SK-N-MC (cell line): Measurements from ENCODE around the gene PCNX4.
"Not testable (repeated sequence)": the region's sequence is repeated elsewhere in the genome, so short reads cannot be mapped to it uniquely, and the experiment has no call there.

Experiments
- DNase-seq: peaks from one replicate; pipeline ENCODE4 v3.0.0-alpha.2; 2011; ENCODE audit warnings: low read depth, low spot score
- H3K27ac ChIP-seq: fragments of 200-600 bp; sonication (generic); 2 replicates; pipeline ENCODE4 v1.5.1; 2016; ENCODE audit warnings: mixed run types
- H3K36me3 ChIP-seq: fragments of 200-600 bp; sonication (generic); 2 replicates; pipeline ENCODE4 v1.6.1; 2017; ENCODE audit warnings: antibody characterized with exemption, low read length, mixed read lengths; ENCODE audit not compliant: insufficient read depth
- H3K4me3 ChIP-seq: fragments of 200-600 bp; sonication (generic); 2 replicates; pipeline ENCODE4 v1.5.1; 2016
- H3K9ac ChIP-seq: fragments of 200-600 bp; sonication (generic); 2 replicates; pipeline ENCODE4 v1.8.0; 2017; ENCODE audit warnings: mixed run types, mixed read lengths; ENCODE audit not compliant: insufficient read length
- H3K9me3 ChIP-seq: fragments of 200-600 bp; sonication (generic); 2 replicates; pipeline ENCODE4 v1.6.1; 2017; ENCODE audit warnings: low read depth, mild to moderate bottlenecking, antibody characterized with exemption, low read length, moderate library complexity, mixed read lengths
- EZH2 ChIP-seq: fragments of 200-600 bp; sonication (generic); IDR thresholded peaks from one replicate; pipeline ENCODE4 v1.6.1; 2017; ENCODE audit warnings: antibody characterized with exemption
- FOXP2 ChIP-seq: optimal IDR thresholded peaks from 2 replicates; pipeline ENCODE3; 2011; ENCODE audit warnings: mild to moderate bottlenecking, moderate library complexity; ENCODE audit not compliant: insufficient read depth; ENCODE audit errors: extremely low read length, control extremely low read depth
- POLR2AphosphoS5 ChIP-seq: IDR thresholded peaks from 2 replicates; pipeline ENCODE4 v1.6.1; 2012; ENCODE audit warnings: mild to moderate bottlenecking, low read depth, low read length, borderline replicate concordance

Gene PCNX4

GRCh38 chr14:60095781-60096450 is 4.2 kb downstream of the PCNX4 start:
- no peak overlapping the region for H3K4me3 ChIP-seq
- peaks cover 35% of the 10 kb centered on the region for H3K36me3 ChIP-seq
- TF ChIP-seq FOXP2 = no peak
- TF ChIP-seq POLR2AphosphoS5 = no peak
- TF ChIP-seq EZH2 = no peak
- no peaks in the 10 kb centered on the region for H3K9me3 ChIP-seq
- no peak overlapping the region for H3K9ac ChIP-seq
- no peak for DNase-seq
- H3K27ac ChIP-seq = no peak overlapping the region

GRCh38 chr14:60097974-60098373 is 6.3 kb downstream of the PCNX4 start:
- no peak overlapping the region for H3K27ac ChIP-seq
- peaks cover 40% of the 10 kb centered on the region for H3K36me3 ChIP-seq
- no peak overlapping the region for H3K9ac ChIP-seq
- H3K4me3 ChIP-seq = no peak overlapping the region
- TF ChIP-seq POLR2AphosphoS5 (no peak), FOXP2 (no peak), EZH2 (no peak)
- no peaks in the 10 kb centered on the region for H3K9me3 ChIP-seq
- no peak for DNase-seq

- H3K9me3 ChIP-seq, H3K27ac ChIP-seq, DNase-seq, H3K4me3 ChIP-seq, H3K9ac ChIP-seq: not testable (repeated sequence)
- H3K36me3 ChIP-seq = peaks cover 40% of the 10 kb centered on the region
Observed at GRCh38 chr14:60099855-60100254, 8.1 kb downstream of the PCNX4 start.

- Histone ChIP-seq H3K9ac (no peak overlapping the region), H3K4me3 (no peak overlapping the region), H3K27ac (no peak overlapping the region), H3K9me3 (no peaks in the 10 kb centered on the region), H3K36me3 (peaks cover 32% of the 10 kb centered on the region)
- no peak for DNase-seq
- no peak for TF ChIP-seq FOXP2
Observed at GRCh38 chr14:60101786-60102185, 10.1 kb downstream of the PCNX4 start.

- no peak for TF ChIP-seq POLR2AphosphoS5
- TF ChIP-seq FOXP2 = no peak
- no peak for TF ChIP-seq EZH2
- DNase-seq = no peak
- no peaks in the 10 kb centered on the region for H3K9me3 ChIP-seq
- H3K9ac ChIP-seq = no peak overlapping the region
- H3K4me3 ChIP-seq = no peak overlapping the region
- peaks cover 27% of the 10 kb centered on the region for H3K36me3 ChIP-seq
- no peak overlapping the region for H3K27ac ChIP-seq
Observed at GRCh38 chr14:60102389-60102788, 10.7 kb downstream of the PCNX4 start.

- DNase-seq = no peak
- no peak for TF ChIP-seq FOXP2
- TF ChIP-seq POLR2AphosphoS5 = no peak
- TF ChIP-seq EZH2 = no peak
- H3K27ac ChIP-seq = no peak overlapping the region
Observed at GRCh38 chr14:60106339-60106738, 14.6 kb downstream of the PCNX4 start.

DNA sequence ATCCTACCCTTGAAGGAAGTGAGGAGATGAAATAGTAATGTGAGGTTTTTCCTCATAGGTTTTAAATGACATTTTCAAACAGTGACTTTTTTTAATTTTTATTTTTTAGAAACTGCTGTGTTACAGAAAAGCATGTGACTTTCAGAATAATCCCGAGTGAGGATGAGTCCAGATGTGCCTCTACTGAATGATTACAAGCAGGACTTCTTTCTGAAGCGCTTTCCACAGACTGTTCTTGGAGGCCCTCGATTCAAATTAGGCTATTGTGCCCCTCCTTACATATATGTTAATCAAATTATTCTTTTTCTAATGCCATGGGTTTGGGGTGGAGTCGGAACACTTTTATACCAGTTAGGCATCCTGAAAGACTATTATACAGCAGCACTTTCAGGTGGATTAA is 15.8 kb downstream of the PCNX4 start:
- DNase-seq = no peak
- TF ChIP-seq EZH2 (no peak), POLR2AphosphoS5 (no peak), FOXP2 (no peak)
- H3K36me3 ChIP-seq = peaks cover 24% of the 10 kb centered on the region
- H3K4me3 ChIP-seq = no peak overlapping the region
- no peak overlapping the region for H3K9ac ChIP-seq
- H3K9me3 ChIP-seq = peaks cover 2% of the 10 kb centered on the region; the same call in 1 of the 2 replicates
- H3K27ac ChIP-seq = 0 out of 2 replicates have a peak overlapping the region, but pooled peaks have one; percentile 8

More at GRCh38 chr14:60106339-60106738, 14.6 kb downstream of the PCNX4 start:
- Histone ChIP-seq H3K9ac (no peak overlapping the region), H3K9me3 (peaks cover 2% of the 10 kb centered on the region; the same call in 1 of the 2 replicates), H3K4me3 (no peak overlapping the region), H3K36me3 (peaks cover 29% of the 10 kb centered on the region)

- Histone ChIP-seq H3K36me3 (peaks cover 41% of the 10 kb centered on the region), H3K9me3 (peaks cover 2% of the 10 kb centered on the region; the same call in 1 of the 2 replicates), H3K27ac (no peak overlapping the region), H3K4me3 (no peak overlapping the region), H3K9ac (no peak overlapping the region)
- TF ChIP-seq EZH2 (no peak), FOXP2 (no peak), POLR2AphosphoS5 (no peak)
- DNase-seq = no peak
Observed at GRCh38 chr14:60111732-60112131, 20.0 kb downstream of the PCNX4 start.

GRCh38 chr14:60114881-60115280 is 23.2 kb downstream of the PCNX4 start:
- Histone ChIP-seq H3K9ac (no peak overlapping the region), H3K4me3 (no peak overlapping the region), H3K27ac (no peak overlapping the region), H3K9me3 (0 out of 2 replicates have a peak, but pooled peaks cover 2% of the 10 kb centered on the region), H3K36me3 (peaks cover 46% of the 10 kb centered on the region)
- DNase-seq = no peak
- TF ChIP-seq EZH2 (no peak), POLR2AphosphoS5 (no peak), FOXP2 (no peak)
